DND-41 (cell line): ENCODE results near the gene CLEC2D.

ENCODE experiments used
- ATAC-seq: fragments of 200-7000 bp; cut with Tn5 transposase; 3 replicates; pipeline ENCODE4 v1.9.1; 2021; ENCODE audit warnings: low read depth; ENCODE audit not compliant: insufficient read depth
- DNase-seq: peaks from one replicate; pipeline ENCODE4 v3.0.0-alpha.2; 2020
- H2AFZ ChIP-seq: 2 replicates; pipeline ENCODE4 v1.6.0; 2012; ENCODE audit warnings: low read depth, low read length
- H3K27ac ChIP-seq: 2 replicates; pipeline ENCODE4 v1.5.1; 2012; ENCODE audit warnings: low read length, inconsistent platforms
- H3K27me3 ChIP-seq: fragments of 200-600 bp; sonication (generic); 2 replicates; pipeline ENCODE4 v1.6.0; 2012; ENCODE audit warnings: low read length, mild to moderate bottlenecking, inconsistent platforms; ENCODE audit not compliant: insufficient read depth, poor library complexity
- H3K36me3 ChIP-seq: 2 replicates; pipeline ENCODE4 v1.5.1; 2012; ENCODE audit warnings: low read length, inconsistent platforms; ENCODE audit not compliant: insufficient read depth
- H3K4me1 ChIP-seq: 2 replicates; pipeline ENCODE4 v1.5.1; 2012; ENCODE audit warnings: mild to moderate bottlenecking, low read length; ENCODE audit not compliant: insufficient read depth
- H3K4me2 ChIP-seq: 2 replicates; pipeline ENCODE4 v1.6.0; 2012; ENCODE audit warnings: mild to moderate bottlenecking, moderate library complexity, low read length, inconsistent platforms; ENCODE audit not compliant: insufficient read depth
- H3K4me3 ChIP-seq, 2 experiments: fragments of 200-600 bp in 1 of 2; shearing (Covaris generic) in 1 of 2; 2 replicates each; pipeline ENCODE4 v1.5.1; 2012 to 2016; ENCODE audit warnings: inconsistent platforms in 2 of 2, low read length in 2 of 2, mild to moderate bottlenecking in 2 of 2, low read depth in 1 of 2, moderate library complexity in 1 of 2
- H3K79me2 ChIP-seq: 2 replicates; pipeline ENCODE4 v1.6.0; 2012; ENCODE audit warnings: low read length, inconsistent platforms; ENCODE audit not compliant: insufficient read depth
- H3K9ac ChIP-seq: 2 replicates; pipeline ENCODE4 v1.6.0; 2012; ENCODE audit warnings: low read depth, mild to moderate bottlenecking, inconsistent platforms, low read length, moderate library complexity
- H3K9me3 ChIP-seq: 2 replicates; pipeline ENCODE4 v1.5.1; 2012; ENCODE audit warnings: low read length, moderate library complexity, mild to moderate bottlenecking, inconsistent platforms; ENCODE audit not compliant: insufficient read depth, severe bottlenecking
- H4K20me1 ChIP-seq: 2 replicates; pipeline ENCODE4 v1.6.0; 2012; ENCODE audit warnings: low read length; ENCODE audit not compliant: insufficient read depth
- CTCF ChIP-seq: IDR thresholded peaks from 2 replicates; pipeline ENCODE4 v1.5.1; 2012; ENCODE audit warnings: borderline replicate concordance, low read length, moderate library complexity, mild to moderate bottlenecking; ENCODE audit not compliant: poor library complexity, severe bottlenecking; ENCODE audit errors: extremely low read depth
- EZH2 ChIP-seq: IDR thresholded peaks from 3 replicates; pipeline ENCODE4 v1.6.1; 2012; ENCODE audit warnings: borderline replicate concordance, low read depth, mild to moderate bottlenecking, moderate library complexity, low read length, inconsistent platforms; ENCODE audit not compliant: severe bottlenecking

CLEC2D gene

GRCh38 chr12:9632766-9633165 is 36.7 kb upstream of the CLEC2D start:
- no peaks in the 10 kb centered on the region for H4K20me1 ChIP-seq

DNA sequence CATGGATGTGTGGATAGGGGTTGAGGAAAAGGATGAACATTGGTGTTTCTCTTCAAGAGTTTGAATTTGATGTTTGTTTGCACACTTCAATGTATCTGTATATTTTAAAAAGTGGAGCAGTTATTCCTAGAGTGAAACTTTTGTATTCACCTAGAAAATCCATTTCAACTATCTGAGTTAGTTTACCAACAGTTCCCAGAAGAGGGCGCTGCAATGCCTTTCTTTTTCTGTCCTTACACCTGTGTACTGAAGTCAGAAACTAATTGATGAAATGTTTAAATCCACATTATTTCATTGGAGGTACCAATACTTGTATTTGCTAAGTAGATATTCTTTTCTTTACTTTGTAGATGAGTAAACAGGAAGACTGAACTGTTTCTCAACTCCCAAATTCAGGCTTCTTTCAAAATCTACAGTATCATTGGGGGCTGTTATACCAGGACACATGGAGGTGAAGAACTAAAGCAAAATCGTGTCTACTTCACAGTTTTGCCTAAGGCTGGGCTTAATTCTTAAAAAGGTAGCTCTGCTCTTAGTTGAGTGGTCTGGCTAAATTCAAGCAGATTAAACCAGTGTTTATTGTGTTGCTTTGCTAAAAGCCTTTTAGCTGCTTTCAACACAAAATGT is 35.2 kb upstream of the CLEC2D start:
- TF ChIP-seq EZH2 = no peak
- peak; percentile 85 for TF ChIP-seq CTCF
- Histone ChIP-seq H3K4me1 (peaks cover 13% of the 10 kb centered on the region), H3K27me3 (no peaks in the 10 kb centered on the region), H3K36me3 (no peaks in the 10 kb centered on the region), H3K27ac (0 out of 2 replicates have a peak overlapping the region, but pooled peaks have one; percentile 2), H3K4me2 (no peak overlapping the region), H4K20me1 (no peaks in the 10 kb centered on the region), H2AFZ (no peak overlapping the region), H3K79me2 (no peaks in the 10 kb centered on the region), H3K4me3 (no peak overlapping the region), H3K9me3 (no peaks in the 10 kb centered on the region), H3K9ac (no peak overlapping the region)
- ATAC-seq (peak; percentile 88), DNase-seq (peak; percentile 76)

More at GRCh38 chr12:9632766-9633165, 36.7 kb upstream of the CLEC2D start:
- H2AFZ ChIP-seq = no peak overlapping the region
- H3K36me3 ChIP-seq = no peaks in the 10 kb centered on the region
- H3K27me3 ChIP-seq = no peaks in the 10 kb centered on the region
- peaks cover 11% of the 10 kb centered on the region for H3K4me1 ChIP-seq
- DNase-seq = no peak
- TF ChIP-seq CTCF = no peak
- no peak for TF ChIP-seq EZH2
- no peaks in the 10 kb centered on the region for H3K9me3 ChIP-seq
- H3K4me2 ChIP-seq = no peak overlapping the region
- no peak overlapping the region for H3K4me3 ChIP-seq
- H3K79me2 ChIP-seq = no peaks in the 10 kb centered on the region
- ATAC-seq = no peak
- H3K27ac ChIP-seq = no peak overlapping the region
- H3K9ac ChIP-seq = no peak overlapping the region

- Histone ChIP-seq H3K27me3 (no peaks in the 10 kb centered on the region), H3K4me2 (no peak overlapping the region), H3K9me3 (no peaks in the 10 kb centered on the region), H4K20me1 (no peaks in the 10 kb centered on the region), H3K4me3 (no peak overlapping the region), H3K9ac (no peak overlapping the region), H3K36me3 (no peaks in the 10 kb centered on the region), H3K4me1 (peaks cover 13% of the 10 kb centered on the region), H2AFZ (no peak overlapping the region), H3K79me2 (no peaks in the 10 kb centered on the region), H3K27ac (no peak overlapping the region)
- DNase-seq (no peak), ATAC-seq (no peak)
- no peak for TF ChIP-seq EZH2
- TF ChIP-seq CTCF = no peak
Observed at GRCh38 chr12:9634969-9635754, 34.4 kb upstream of the CLEC2D start.
